ENCODE results near the gene PAX5. TPM values are rescaled to one million over a fixed set of nuclear protein-coding genes. Genes with fewer than 3 reads are reported as not detected.

The PAX5 gene
- total RNA-seq, 1 experiment from 2014 or later, result 0.39 TPM

- H3K79me2 ChIP-seq (ENCODE audit: insufficient read depth, low read length), result no peaks in the 10 kb centered on the region
- no peak overlapping the region for H4K8ac ChIP-seq (replicated peaks; ENCODE audit: insufficient read length, low read depth, low read length)
- no CpG with 5 or more reads among the region's 2 CpGs for WGBS (ENCODE audit: extremely low coverage, insufficient read length, low lambda C conversion rate)
- no peak overlapping the region for H2AFZ ChIP-seq (ENCODE audit: low read length)
- H4K5ac ChIP-seq (ENCODE audit: insufficient read length, low read depth, low read length), result no peak overlapping the region
- no peak overlapping the region for H3K4me3 Mint-ChIP-seq
- H3K23ac ChIP-seq (ENCODE audit: insufficient read length, low read depth, low read length), result no peak overlapping the region
- H2BK5ac ChIP-seq (ENCODE audit: insufficient read length, low read length), result no peak overlapping the region
- H3K36me3 Mint-ChIP-seq (ENCODE audit: insufficient read depth in 1 of 3, low read depth in 3 of 3), result no peaks in the 10 kb centered on the region
- no peaks in the 10 kb centered on the region for H3K23me2 ChIP-seq (ENCODE audit: insufficient read length, low read depth, low read length, poor library complexity, severe bottlenecking)
- H4K20me1 ChIP-seq (ENCODE audit: control insufficient read depth, insufficient read depth, insufficient read length), result no peaks in the 10 kb centered on the region
- no peak overlapping the region for H4K91ac ChIP-seq (ENCODE audit: insufficient read length, low read depth, low read length)
- H2AK5ac ChIP-seq (ENCODE audit: insufficient read length, low read length), result no peak overlapping the region
- no peak for TF ChIP-seq CTCF (conservative IDR thresholded peaks at IDR 0.05)
- H3K27ac Mint-ChIP-seq, result no peak overlapping the region; a peak in 1 of 7 replicates
- H3K79me1 ChIP-seq (ENCODE audit: insufficient read depth, low read depth, low read length, poor library complexity, severe bottlenecking), result no peaks in the 10 kb centered on the region
- H3K9me3 ChIP-seq (ENCODE audit: control insufficient read depth, low read depth, low read length), result no peaks in the 10 kb centered on the region
- H3K27me3 Mint-ChIP-seq (ENCODE audit: low read depth), result no peaks in the 10 kb centered on the region; the same call in 1 of the 2 replicates
- H3K9me3 Mint-ChIP-seq, result no peaks in the 10 kb centered on the region
- H3K4me2 ChIP-seq (ENCODE audit: insufficient read depth, insufficient read length, low read length), result no peak overlapping the region
- no peak overlapping the region for H2BK15ac ChIP-seq (ENCODE audit: low read depth, low read length)
- no peak overlapping the region for H2BK12ac ChIP-seq (ENCODE audit: insufficient read length, low read depth, low read length)
- H3K4me1 Mint-ChIP-seq, result peaks cover 6 to 7% of the 10 kb centered on the region in 2 experiments; a peak in 3 of 4 replicates
- no peak overlapping the region for H3K4ac ChIP-seq (ENCODE audit: low read depth, low read length)
- H3K56ac ChIP-seq (ENCODE audit: insufficient read length, low read depth, low read length), result no peak overlapping the region
- DNase-seq, result no peak
- no peak overlapping the region for H3K27ac ChIP-seq (ENCODE audit: insufficient read length, low read depth, low read length)
- H3K9ac ChIP-seq (ENCODE audit: extremely low read depth, insufficient read length, low read length), result no peak overlapping the region
- peaks cover 6% of the 10 kb centered on the region; the same call in 1 of the 2 replicates for H3K4me1 ChIP-seq (ENCODE audit: insufficient read depth, low read length)
- no peak overlapping the region for H2BK20ac ChIP-seq (ENCODE audit: low read depth, low read length, poor library complexity, severe bottlenecking)
- no peak overlapping the region for H3K18ac ChIP-seq (ENCODE audit: insufficient read length, low read depth, low read length)
- no peak overlapping the region for H2BK120ac ChIP-seq (ENCODE audit: low read depth, low read length, poor library complexity, severe bottlenecking)
- H3K14ac ChIP-seq (ENCODE audit: insufficient read depth, low read length), result no peak overlapping the region
- no peaks in the 10 kb centered on the region for H3K27me3 ChIP-seq (ENCODE audit: insufficient read depth, low read length)
- H3T11ph ChIP-seq (ENCODE audit: low read length), result no peak overlapping the region
These were observed 188.2 kb downstream of the PAX5 start for GRCh38 chr9:36845844-36846243.
